Heart left ventricle (tissue), 16 donors: ENCODE measurements around the gene PIGN. TPM values are rescaled to one million over a fixed set of nuclear protein-coding genes. Genes with fewer than 3 reads are reported as not detected.

ENCODE experiments used
- ATAC-seq, 4 donors: fragments of 200-7000 bp; cut with Tn5 transposase; one replicate each; pipeline ENCODE4 v1.9.1; 2020 to 2022; ENCODE audit warnings: moderate library complexity in 4 of 4, mild to moderate bottlenecking in 3 of 4, moderate number of reproducible peaks in 1 of 4
- DNase-seq, 5 donors: peaks; one replicate each; pipeline ENCODE4 v3.0.0-alpha.2; 2020
- H3K27ac ChIP-seq, 12 donors: fragments of 200-600 bp; sonication (generic) in 4 of 12; one replicate each; pipeline versions ENCODE4 v1.5.0 to v1.8.0; 2016 to 2022; ENCODE audit warnings: mild to moderate bottlenecking in 2 of 12
- H3K27me3 ChIP-seq, 9 donors: fragments of 200-600 bp; sonication (generic) in 2 of 9; one replicate each; pipeline versions ENCODE4 v1.5.1 to v1.8.0; 2016 to 2022; ENCODE audit warnings: mild to moderate bottlenecking in 3 of 9
- H3K36me3 ChIP-seq, 9 donors: fragments of 200-600 bp; sonication (generic) in 2 of 9; one replicate each; pipeline versions ENCODE4 v1.5.0 to v1.8.0; 2018 to 2022; ENCODE audit warnings: mild to moderate bottlenecking in 2 of 9
- H3K4me1 ChIP-seq, 12 donors: fragments of 200-600 bp; sonication (generic) in 4 of 12; one replicate each; pipeline versions ENCODE4 v1.5.0 to v1.8.0; 2016 to 2022; ENCODE audit warnings: mild to moderate bottlenecking in 3 of 12
- H3K4me3 ChIP-seq, 12 donors: fragments of 200-600 bp; sonication (generic) in 4 of 12; one replicate each; pipeline versions ENCODE4 v1.5.0 to v1.8.0; 2017 to 2022; ENCODE audit warnings: mild to moderate bottlenecking in 9 of 12, moderate library complexity in 4 of 12
- H3K9me3 ChIP-seq, 12 donors: fragments of 200-600 bp; sonication (generic) in 4 of 12; one replicate each; pipeline versions ENCODE4 v1.5.0 to v1.8.0; 2016 to 2022; ENCODE audit warnings: mild to moderate bottlenecking in 1 of 12
- POLR2A ChIP-seq, 2 donors: fragments of 450-650 bp; IDR thresholded peaks; one replicate each; pipeline ENCODE4 v1.6.1; 2017; ENCODE audit warnings: antibody characterized with exemption in 2 of 2, mild to moderate bottlenecking in 2 of 2, moderate library complexity in 2 of 2
- WGBS, 4 donors: extraction: QIAGEN DNeasy Blood & Tissue Kit in 2 of 4; methylation state at CpG; one replicate each; pipeline versions ENCODE4 v1.1.5 to v1.1.7; 2013 to 2018; 5-methylcytosine and 5-hydroxymethylcytosine counted together
- intact Hi-C, 10 donors: fragments of 100-400 bp; cut with DNase I; formaldehyde crosslinking; loops; one replicate each; pipeline versions ENCODE4 v1.11.1 to v1.14.2; 2022
- polyA plus RNA-seq, 2 donors: library from polyadenylated mRNA; stranded (reverse); fragments of 200-250 nt; gene quantifications; one replicate each; pipeline ENCODE4 v1.2.3, GENCODE V29; 2013
- total RNA-seq, 9 donors: library from RNA; depleted of rRNA in 2 of 9; stranded (reverse); fragments of >200 nt in 2 of 9; fragmentation: NEBNext Ultra II Directional in 3 of 9; extraction: Animal tissue kit (Norgen Biotek cat#: 25700) in 3 of 9; gene quantifications; one replicate each; pipeline versions ENCODE4 v1.1.0 to v1.2.4, GENCODE V29; 2016 to 2023
- TF ChIP-seq, protein P1 (sequence below), 12 donors: fragments of 200-600 bp; sonication (generic) in 4 of 12; IDR thresholded peaks; one replicate each; pipeline versions ENCODE4 v1.5.0 to v1.8.0; 2018 to 2022; ENCODE audit warnings: antibody characterized with exemption in 12 of 12, mild to moderate bottlenecking in 5 of 12
- donor health status: ischemic (EF 13 %, LVEDD 7.1; RV severe dilation, severe dysfunction).
- donor health status: healthy with polysubstance abuse.
- donor health status: DM: no; HTN: yes; CAD: no.
- donor health status: DM: no; HTN: no; CAD: no.
- donor health status: ischemic (EF 25% LVEDD 6.9; RV normal size, moderate dysfunction).
- donor health status: ischemic (EF 25% LVEDD 5.7; RV mildly dilated, moderate dysfunction).
- donor health status: healthy.
- donor health status: DM: yes; HTN: yes; CAD: no.
- donor health status: ischemic (EF 35%, LVEDD 5.7; RV mildly dilated, moderate dysfunction).
- donor health status: nonischemic (EF 11% LVEDD 7.7; RV severe dilation, severe dysfunction).
- donor health status: DM: yes; HTN: yes; CAD: no.
- donor health status: PGD.
- donor health status: ischemic (EF 29% LVEDD 5.4; RV normal size, mild dysfunction).
- donor health status: nonischemic (EF 23%, LVEDD 6.1; RV moderate dilation, normal function).

The PIGN gene
- total and polyA plus RNA-seq, 11 donors: 4.3 to 29.6 (median 20.7) TPM

DNA sequence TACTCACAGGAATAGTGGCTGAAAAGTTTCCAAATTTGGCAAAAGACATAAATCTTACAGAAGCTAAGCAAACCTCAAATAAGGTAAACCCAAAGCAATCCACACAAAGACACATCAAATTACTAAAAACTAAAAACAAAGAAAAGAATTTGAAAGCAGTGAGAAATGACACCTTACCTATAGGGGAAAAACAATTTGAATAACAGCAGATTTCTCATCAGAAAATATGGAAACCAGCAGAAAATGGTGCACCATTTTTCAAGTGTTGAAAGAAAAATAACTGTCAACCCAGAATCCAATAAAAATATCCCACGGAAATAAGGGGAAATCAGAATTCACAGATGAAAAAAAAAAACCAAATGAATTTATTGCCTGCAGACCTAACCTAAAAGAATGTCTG, 138.6 kb downstream of the PIGN start:
- Histone ChIP-seq H3K9me3 (peaks cover 0 to 15% (median 3%) of the 10 kb centered on the region in 12 donors), H3K4me3 (no peak overlapping the region), H3K36me3 (peaks cover 0 to 19% (median 0%) of the 10 kb centered on the region in 9 donors), H3K27ac (no peak overlapping the region), H3K27me3 (no peaks in the 10 kb centered on the region), H3K4me1 (peaks cover 0 to 3% (median 0%) of the 10 kb centered on the region in 12 donors)
- intact Hi-C loops: no loop called here
- TF ChIP-seq, protein P1, sequence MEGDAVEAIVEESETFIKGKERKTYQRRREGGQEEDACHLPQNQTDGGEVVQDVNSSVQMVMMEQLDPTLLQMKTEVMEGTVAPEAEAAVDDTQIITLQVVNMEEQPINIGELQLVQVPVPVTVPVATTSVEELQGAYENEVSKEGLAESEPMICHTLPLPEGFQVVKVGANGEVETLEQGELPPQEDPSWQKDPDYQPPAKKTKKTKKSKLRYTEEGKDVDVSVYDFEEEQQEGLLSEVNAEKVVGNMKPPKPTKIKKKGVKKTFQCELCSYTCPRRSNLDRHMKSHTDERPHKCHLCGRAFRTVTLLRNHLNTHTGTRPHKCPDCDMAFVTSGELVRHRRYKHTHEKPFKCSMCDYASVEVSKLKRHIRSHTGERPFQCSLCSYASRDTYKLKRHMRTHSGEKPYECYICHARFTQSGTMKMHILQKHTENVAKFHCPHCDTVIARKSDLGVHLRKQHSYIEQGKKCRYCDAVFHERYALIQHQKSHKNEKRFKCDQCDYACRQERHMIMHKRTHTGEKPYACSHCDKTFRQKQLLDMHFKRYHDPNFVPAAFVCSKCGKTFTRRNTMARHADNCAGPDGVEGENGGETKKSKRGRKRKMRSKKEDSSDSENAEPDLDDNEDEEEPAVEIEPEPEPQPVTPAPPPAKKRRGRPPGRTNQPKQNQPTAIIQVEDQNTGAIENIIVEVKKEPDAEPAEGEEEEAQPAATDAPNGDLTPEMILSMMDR (IDR thresholded peaks at IDR 0.05): no peak
- TF ChIP-seq POLR2A (IDR thresholded peaks at IDR 0.05): no peak
- WGBS, 4 donors: 93 to 100% (median 96%) methylated on average over 1 of the region's 1 CpG
- no peak for ATAC-seq
- DNase-seq: no peak

DNA sequence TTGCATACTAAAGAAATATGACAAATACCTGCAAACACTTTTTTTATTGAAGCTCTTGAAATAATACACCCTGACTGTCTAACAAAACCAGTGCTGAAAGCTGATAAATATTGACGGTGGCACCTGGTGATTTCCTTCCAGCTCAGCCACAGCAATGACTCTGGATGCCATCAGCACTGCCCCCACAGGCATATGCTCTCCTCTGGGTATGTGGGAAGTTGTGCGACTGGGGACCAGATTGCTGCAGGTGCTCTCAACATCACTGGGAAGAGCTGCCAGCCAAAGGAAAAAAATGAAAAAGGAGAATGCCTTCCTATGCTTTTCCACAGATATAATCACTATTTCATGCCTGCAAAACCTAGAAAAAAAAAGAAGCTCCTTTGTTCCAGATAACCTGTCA, 141.5 kb downstream of the PIGN start:
- no peak overlapping the region for H3K27ac ChIP-seq
- H3K9me3 ChIP-seq: peaks cover 0 to 15% (median 3%) of the 10 kb centered on the region in 12 donors
- no peaks in the 10 kb centered on the region for H3K27me3 ChIP-seq
- 69 to 72% (median 71%) methylated on average over 2 of the region's 2 CpGs for WGBS, 4 donors
- H3K36me3 ChIP-seq: peaks cover 0 to 19% (median 0%) of the 10 kb centered on the region in 9 donors
- no peak for ATAC-seq
- no peak for DNase-seq
- no peak overlapping the region for H3K4me3 ChIP-seq
- TF ChIP-seq, protein P1 (IDR thresholded peaks at IDR 0.05): no peak
- TF ChIP-seq POLR2A (IDR thresholded peaks at IDR 0.05): no peak
- intact Hi-C loops: no loop called here
- peaks cover 0 to 3% (median 0%) of the 10 kb centered on the region in 12 donors for H3K4me1 ChIP-seq

DNA sequence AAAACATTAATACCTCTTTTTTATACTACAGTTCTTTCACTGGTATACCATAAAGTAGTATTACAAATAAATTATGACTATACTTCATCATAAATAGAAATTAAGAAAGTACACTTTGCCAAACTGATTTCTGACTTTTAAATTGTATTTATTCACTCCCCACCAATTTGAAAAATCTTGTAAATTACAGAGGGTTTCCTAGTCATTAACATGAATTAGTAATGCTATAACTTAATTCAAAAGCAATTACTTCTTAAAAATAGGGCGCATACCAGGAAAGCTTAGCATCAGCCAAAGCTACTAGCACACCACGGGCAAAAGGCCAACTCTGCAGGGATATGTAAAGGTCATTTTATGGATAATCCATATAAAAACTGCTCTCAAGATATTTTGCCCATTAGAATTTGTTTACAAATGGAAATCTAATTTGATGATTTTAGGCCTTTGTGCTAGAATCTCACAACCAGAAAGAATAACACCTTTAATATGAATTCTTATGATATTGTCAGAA, 142.3 kb downstream of the PIGN start:
- peaks cover 0 to 3% (median 0%) of the 10 kb centered on the region in 12 donors for H3K4me1 ChIP-seq
- 58 to 69% (median 67%) methylated on average over 2 of the region's 2 CpGs for WGBS, 4 donors
- peaks cover 0 to 19% (median 0%) of the 10 kb centered on the region in 9 donors for H3K36me3 ChIP-seq
- H3K4me3 ChIP-seq: no peak overlapping the region
- ATAC-seq (no peak), DNase-seq (no peak)
- peaks cover 0 to 15% (median 3%) of the 10 kb centered on the region in 12 donors for H3K9me3 ChIP-seq
- H3K27ac ChIP-seq: no peak overlapping the region
- intact Hi-C loops: no loop called here
- H3K27me3 ChIP-seq: no peaks in the 10 kb centered on the region
- TF ChIP-seq, protein P1 (IDR thresholded peaks at IDR 0.05): no peak
- TF ChIP-seq POLR2A (IDR thresholded peaks at IDR 0.05): no peak

DNA sequence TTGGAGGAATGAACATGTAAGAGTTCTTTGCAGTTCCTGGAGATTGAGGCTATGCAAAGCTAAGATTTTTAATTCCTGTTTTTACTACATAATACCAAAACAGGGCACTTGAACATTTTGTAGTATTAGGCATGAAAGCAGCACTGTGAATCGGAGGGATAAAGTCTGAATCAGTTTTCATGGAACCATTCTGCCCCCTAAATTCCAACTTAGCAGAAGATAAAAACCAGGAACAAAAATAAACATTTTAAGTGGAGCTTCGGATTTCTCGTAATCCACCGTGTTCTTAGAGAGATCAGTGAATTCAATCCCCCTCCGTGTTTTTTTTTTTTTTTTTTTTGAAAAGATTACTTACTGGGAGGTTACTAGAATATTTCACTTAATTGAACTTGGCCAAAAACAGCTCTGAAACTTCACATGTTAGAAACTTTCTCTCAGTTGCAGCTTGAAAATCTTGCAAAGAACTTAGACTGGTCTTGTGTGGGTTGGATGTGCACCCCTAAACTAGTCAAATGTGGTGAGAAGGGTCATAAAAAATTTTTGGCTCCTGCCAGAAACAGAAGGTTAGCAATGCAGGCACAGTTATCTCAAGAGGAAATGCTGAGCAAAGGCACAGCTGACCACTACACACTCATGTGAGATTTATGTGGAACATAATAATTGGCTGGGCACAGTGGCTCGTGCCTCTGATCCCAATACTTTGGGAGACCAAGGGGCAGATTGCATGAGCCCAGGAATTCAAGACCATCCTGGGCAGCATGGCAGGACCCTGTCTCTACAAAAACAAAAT, 148.7 kb downstream of the PIGN start:
- no peaks in the 10 kb centered on the region for H3K9me3 ChIP-seq
- H3K4me3 ChIP-seq: no peak overlapping the region
- no peaks in the 10 kb centered on the region for H3K27me3 ChIP-seq
- H3K36me3 ChIP-seq: peaks cover 0 to 3% (median 0%) of the 10 kb centered on the region in 9 donors
- intact Hi-C loops: loop anchor here in 1 of 10 donors (10.0 kb wide), 1 partner anchor 403 kb away; no protein-coding TSS in a partner anchor
- peak overlapping the region in 5 of 12 donors; percentile 10 to 49 (median 41) for H3K27ac ChIP-seq
- 39 to 60% (median 46%) methylated on average over 6 of the region's 6 CpGs for WGBS, 4 donors
- TF ChIP-seq POLR2A (IDR thresholded peaks at IDR 0.05): no peak
- TF ChIP-seq, protein P1 (IDR thresholded peaks at IDR 0.05): peak in 3 of 12 donors; percentile 25 to 36 (median 29)
- peak in 2 of 4 donors; percentile 37 to 41 for ATAC-seq
- peaks cover 0 to 19% (median 4%) of the 10 kb centered on the region in 12 donors for H3K4me1 ChIP-seq
- no peak for DNase-seq
